Hematopoietic multipotent progenitor cell treated with erythropoietin and hydrocortisone succinate and interleukin-3 and kit ligand, for 4 days (in vitro differentiated cells): Measurements from ENCODE around the gene FOCAD.

ENCODE experiments used
- DNase-seq: peaks from one replicate; pipeline ENCODE4 v3.0.0-alpha.2; 2015

Gene FOCAD

GRCh38 chr9:20974191-20974938 lies 290.3 kb downstream of the FOCAD start:
- DNase-seq, result peak; percentile 34

- no peak for DNase-seq
Observed at GRCh38 chr9:20978249-20978648, 294.2 kb downstream of the FOCAD start.

- DNase-seq, result peak; percentile 64
Observed at GRCh38 chr9:20980832-20981455, 296.9 kb downstream of the FOCAD start.

DNA sequence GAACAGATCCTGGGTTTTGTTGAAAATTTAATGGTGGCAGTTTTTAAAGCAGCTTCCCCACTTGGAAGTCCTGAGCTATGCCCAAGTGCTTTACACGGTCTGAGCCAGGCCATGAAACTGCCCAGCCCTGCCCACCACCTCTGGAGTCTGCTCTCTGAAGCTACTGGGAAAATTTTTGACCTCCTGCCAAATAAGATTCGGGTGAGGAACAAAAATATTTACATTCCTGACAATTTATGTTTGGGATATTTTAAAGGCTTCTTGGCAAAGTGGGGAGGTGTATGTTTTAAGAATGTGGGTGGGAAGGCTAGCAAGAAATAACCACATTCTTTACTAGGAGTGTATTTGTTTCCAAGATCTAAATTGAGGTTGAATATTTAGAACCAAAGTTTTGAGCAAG lies 297.4 kb downstream of the FOCAD start:
- no peak for DNase-seq

DNA sequence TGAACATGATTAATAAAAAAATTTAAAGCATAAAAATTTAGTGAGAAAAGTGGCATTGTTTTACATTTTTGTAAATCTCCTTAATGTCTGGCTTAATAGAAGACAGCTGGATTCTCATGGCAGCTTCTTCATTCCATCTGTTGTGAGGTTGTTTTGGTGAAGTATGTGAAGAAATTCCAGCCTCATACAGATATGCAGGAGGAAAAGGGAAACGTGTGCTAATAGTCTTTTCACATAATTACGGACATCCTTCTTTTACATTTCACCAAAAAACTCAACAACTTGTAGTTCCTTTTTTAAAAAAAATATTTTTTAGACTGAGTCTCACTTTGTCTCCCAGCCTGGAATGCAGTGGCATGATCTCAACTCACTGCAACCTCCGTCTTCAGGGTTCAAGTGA lies 300.4 kb downstream of the FOCAD start:
- no peak for DNase-seq

DNA sequence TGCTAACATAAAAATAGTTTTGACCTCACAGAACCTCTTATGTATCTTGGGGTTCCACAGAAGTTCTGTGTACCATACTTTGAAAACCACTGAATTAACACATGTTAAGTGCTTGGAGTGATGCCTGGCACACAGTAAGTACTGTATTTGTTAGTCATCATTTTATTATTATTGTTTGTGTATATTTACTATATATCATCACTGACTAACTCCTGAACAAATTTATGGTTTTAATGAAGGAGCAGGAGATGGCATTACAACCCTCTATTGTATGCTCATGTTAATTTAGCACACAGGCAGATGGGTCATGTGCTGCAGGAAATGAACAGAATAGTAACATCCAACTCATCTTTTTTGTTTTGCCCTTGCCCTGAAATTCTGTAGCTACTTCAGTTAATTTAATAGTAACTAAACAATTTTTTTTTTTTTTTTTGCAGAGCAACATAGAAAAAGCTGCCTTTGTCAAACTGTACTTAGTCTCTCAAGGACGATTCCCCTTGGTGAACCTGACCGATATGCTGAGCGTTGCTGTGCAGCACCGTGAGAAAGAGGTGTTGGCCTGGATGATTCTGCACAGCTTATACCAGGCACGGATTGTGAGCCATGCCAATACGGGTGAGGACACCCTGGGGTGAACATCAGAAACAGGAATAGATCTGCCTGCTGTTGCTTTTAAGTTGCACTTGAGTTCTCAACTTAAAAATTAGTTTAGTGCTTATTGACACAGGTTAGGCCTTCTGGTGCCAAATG lies 302.0 kb downstream of the FOCAD start:
- no peak for DNase-seq

DNA sequence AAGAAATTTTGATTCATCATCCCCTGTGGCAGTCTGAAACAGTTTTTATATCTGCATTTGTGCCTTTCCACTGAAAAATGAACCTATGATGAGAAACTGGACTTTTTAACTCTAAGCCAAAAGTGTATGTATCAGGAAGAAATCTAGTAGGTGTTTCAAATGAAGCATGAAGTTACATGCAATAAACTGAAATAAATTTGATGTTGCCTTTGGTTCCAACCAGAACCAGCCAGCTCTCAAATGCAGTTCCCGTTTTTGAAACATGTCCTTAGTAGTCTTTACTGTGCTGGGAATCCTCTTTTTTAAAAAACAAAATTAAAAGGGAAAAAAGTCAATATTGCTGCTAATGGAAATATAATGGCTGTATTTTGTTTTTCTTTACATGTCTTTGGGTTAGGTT lies 303.5 kb downstream of the FOCAD start:
- no peak for DNase-seq

DNA sequence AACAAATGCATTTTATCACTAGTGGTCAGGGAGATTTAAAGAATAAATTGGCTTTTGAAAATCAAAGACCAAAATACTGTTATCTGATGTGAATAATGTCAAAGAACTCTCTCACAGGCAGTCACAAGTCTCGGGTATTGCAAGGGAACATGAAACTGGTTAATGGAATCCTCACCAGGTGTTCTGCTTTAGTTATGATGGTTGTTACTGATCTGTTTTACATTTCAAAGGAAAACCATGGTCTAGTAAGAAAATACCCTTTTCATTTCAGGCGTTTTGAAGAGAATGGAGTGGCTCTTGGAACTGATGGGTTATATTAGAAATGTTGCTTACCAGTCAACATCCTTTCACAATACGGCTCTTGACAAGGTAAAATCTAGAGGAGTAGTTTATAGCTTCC lies 304.0 kb downstream of the FOCAD start:
- DNase-seq, result no peak

- no peak for DNase-seq
Observed at GRCh38 chr9:20988671-20989315, 304.7 kb downstream of the FOCAD start.

- DNase-seq, result peak; percentile 38
Observed at GRCh38 chr9:20989923-20990341, 305.9 kb downstream of the FOCAD start.

GRCh38 chr9:20990867-20991266 lies 306.8 kb downstream of the FOCAD start:
- DNase-seq, result peak; percentile 87

GRCh38 chr9:20994486-20994885 lies 310.4 kb downstream of the FOCAD start:
- DNase-seq, result no peak

DNA sequence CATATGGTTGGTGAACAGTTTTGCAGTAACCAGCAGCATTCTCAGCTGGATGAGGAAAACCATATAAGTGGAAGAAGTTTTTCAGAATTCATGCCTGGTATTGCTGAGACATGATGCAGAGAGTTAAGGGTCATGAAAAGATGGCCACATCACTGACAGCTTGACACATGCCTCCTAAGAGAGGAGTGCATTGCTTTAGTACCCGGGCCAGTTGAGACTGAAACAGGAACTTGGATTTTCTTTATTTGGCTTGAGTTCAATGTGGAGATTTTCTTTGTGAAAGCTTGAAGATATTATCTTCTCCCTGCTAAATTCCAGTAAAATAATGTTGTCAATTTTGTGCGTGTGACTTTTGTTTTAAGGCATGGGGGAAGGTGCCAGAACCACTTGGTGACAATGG lies 311.6 kb downstream of the FOCAD start:
- DNase-seq, result no peak

DNA sequence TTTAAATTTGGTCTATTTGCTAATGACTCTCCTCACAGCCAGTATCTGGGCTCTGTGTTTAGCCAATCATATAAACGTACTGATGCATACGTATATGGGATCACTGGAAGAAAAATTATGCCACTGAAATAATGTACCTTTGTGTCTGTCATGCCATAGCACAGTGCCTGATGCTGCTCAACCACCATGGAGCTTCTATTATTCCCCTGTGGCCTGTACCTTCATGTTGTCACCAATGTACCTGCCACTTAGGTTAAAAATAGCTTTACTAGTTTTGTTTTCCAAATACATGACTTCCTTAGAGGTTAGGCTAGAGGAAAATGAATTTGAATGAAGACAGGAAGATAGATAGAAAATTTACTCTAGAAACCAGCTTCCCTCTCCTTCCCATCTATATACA lies 312.8 kb downstream of the FOCAD start:
- no peak for DNase-seq

DNA sequence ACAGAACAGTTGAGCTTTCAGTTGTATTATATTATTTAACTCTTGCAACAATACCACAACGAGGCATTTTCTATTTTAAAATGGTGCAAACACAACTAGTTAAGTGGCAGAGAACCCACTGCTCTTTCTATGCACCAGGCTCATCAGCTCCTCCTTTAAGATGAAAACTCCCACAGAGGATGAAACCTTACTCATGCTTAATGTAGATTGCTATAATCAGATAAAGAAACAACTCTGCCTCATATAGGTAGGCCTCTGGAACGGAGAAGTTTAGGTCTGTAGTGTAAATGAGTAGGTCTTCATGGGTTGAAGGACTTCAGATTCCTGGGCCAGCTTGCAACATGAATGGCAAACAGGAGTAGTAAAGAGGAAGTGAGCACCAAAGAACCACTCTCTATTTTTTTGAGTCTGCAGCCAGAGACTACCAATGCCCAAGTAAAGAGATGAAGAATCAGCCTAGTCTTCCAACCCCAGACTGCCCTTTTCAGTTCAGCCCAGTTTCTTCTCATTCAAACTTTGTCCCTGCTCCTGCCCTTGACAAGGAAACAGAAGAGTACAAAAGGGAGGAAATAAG lies 313.5 kb downstream of the FOCAD start:
- peak; percentile 35 for DNase-seq

- no peak for DNase-seq
Observed at GRCh38 chr9:21001581-21001980, 317.5 kb downstream of the FOCAD start.

- no peak for DNase-seq
Observed at GRCh38 chr9:21002040-21002439, 318.0 kb downstream of the FOCAD start.

- DNase-seq, result no peak
Observed at GRCh38 chr9:21015129-21015815, 331.2 kb downstream of the FOCAD start.

DNA sequence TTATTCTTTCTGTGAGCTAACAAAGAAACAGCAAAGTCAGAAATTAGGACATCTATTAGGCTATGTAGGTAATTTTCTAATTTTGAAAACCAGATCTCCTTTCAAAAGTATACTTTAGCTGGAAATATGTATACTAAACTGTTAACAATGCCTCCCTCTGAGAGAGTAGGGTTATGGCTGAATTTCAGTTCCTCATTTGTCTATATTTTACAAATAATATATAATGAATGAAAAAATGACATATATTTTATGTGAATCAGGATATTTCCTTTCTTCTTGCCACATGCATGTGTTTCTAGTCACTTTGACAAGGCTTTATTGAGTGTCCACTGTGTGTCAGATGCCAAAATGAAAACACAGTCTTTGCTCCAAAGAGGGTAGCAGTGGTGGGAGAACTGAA lies 331.9 kb downstream of the FOCAD start:
- no peak for DNase-seq

- no peak for DNase-seq
Observed at GRCh38 chr9:21016701-21017491, 332.8 kb downstream of the FOCAD start.

- no peak for DNase-seq
Observed at GRCh38 chr9:21018177-21018576, 334.1 kb downstream of the FOCAD start.

- DNase-seq, result peak; percentile 54
Observed at GRCh38 chr9:21023861-21024260, 339.8 kb downstream of the FOCAD start.
